Measurements from ENCODE around the gene EPB41L2. TPM values are rescaled to one million over a fixed set of nuclear protein-coding genes. Genes with fewer than 3 reads are reported as not detected.

EPB41L2 gene
- total RNA-seq, 2 experiments from 2014 or later, result 9.5 to 12.3 TPM

- no peaks in the 10 kb centered on the region for H3K4me1 Mint-ChIP-seq (ENCODE audit: low read depth)
- Histone ChIP-seq H3K4me3 (ENCODE audit: low read length) (no peak overlapping the region), H3K27ac (ENCODE audit: low read depth in 1 of 2, low read length in 2 of 2) (no peak overlapping the region), H3K9me3 (ENCODE audit: control insufficient read depth in 1 of 2, insufficient read depth in 1 of 2, low read length in 2 of 2) (peaks cover 15 to 18% of the 10 kb centered on the region in 2 experiments), H3K4me1 (ENCODE audit: insufficient read depth, low read length) (no peaks in the 10 kb centered on the region), H3K27me3 (ENCODE audit: control insufficient read depth in 1 of 2, insufficient read depth in 2 of 2, low read length in 2 of 2) (peaks cover 0 to 2% of the 10 kb centered on the region in 2 experiments), H3K36me3 (ENCODE audit: insufficient read depth, low read length) (no peaks in the 10 kb centered on the region)
- DNase-seq (no peak), ATAC-seq (ENCODE audit: poor library complexity) (no peak)
- POLR2A ChIA-PET, result no interaction called here
- peaks cover 20% of the 10 kb centered on the region for H3K36me3 Mint-ChIP-seq (ENCODE audit: low read depth)
- intact Hi-C loops (cut with DNase I, micrococcal nuclease), result no loop called here
- no peak overlapping the region for H3K4me3 Mint-ChIP-seq
- no peak for TF ChIP-seq CTCF (IDR thresholded peaks at IDR 0.05)
- CTCF ChIA-PET, result no interaction called here
- no peak overlapping the region for H3K27ac Mint-ChIP-seq
- H3K27me3 Mint-ChIP-seq, result no peaks in the 10 kb centered on the region
- H3K9me3 Mint-ChIP-seq, result peaks cover 10% of the 10 kb centered on the region
Measured at GRCh38 chr6:131004387-131004755, 58.7 kb downstream of the EPB41L2 start.

GRCh38 chr6:131003488-131004386 lies 59.3 kb downstream of the EPB41L2 start:
- Histone ChIP-seq H3K27ac (ENCODE audit: low read depth in 1 of 2, low read length in 2 of 2) (no peak overlapping the region), H3K36me3 (ENCODE audit: insufficient read depth, low read length) (no peaks in the 10 kb centered on the region), H3K9me3 (ENCODE audit: control insufficient read depth in 1 of 2, insufficient read depth in 1 of 2, low read length in 2 of 2) (peaks cover 15 to 18% of the 10 kb centered on the region in 2 experiments), H3K27me3 (ENCODE audit: control insufficient read depth in 1 of 2, insufficient read depth in 2 of 2, low read length in 2 of 2) (peaks cover 0 to 2% of the 10 kb centered on the region in 2 experiments), H3K4me3 (ENCODE audit: low read length) (no peak overlapping the region), H3K4me1 (ENCODE audit: insufficient read depth, low read length) (no peaks in the 10 kb centered on the region)
- ATAC-seq (ENCODE audit: poor library complexity) (no peak), DNase-seq (no peak)
- Mint-ChIP-seq H3K9me3 (peaks cover 10% of the 10 kb centered on the region), H3K4me1 (ENCODE audit: low read depth) (no peaks in the 10 kb centered on the region), H3K27me3 (no peaks in the 10 kb centered on the region), H3K36me3 (ENCODE audit: low read depth) (peaks cover 16% of the 10 kb centered on the region), H3K4me3 (no peak overlapping the region), H3K27ac (no peak overlapping the region)
- ChIA-PET CTCF (no interaction called here), POLR2A (interaction anchor here (0.8 kb wide), 1 partner anchor 14 kb away, joined by 3 read pairs; no protein-coding TSS in a partner anchor)
- intact Hi-C loops (cut with DNase I, micrococcal nuclease), result no loop called here
- no peak for TF ChIP-seq CTCF (IDR thresholded peaks at IDR 0.05)

GRCh38 chr6:131002661-131002980 lies 60.4 kb downstream of the EPB41L2 start:
- intact Hi-C loops (cut with DNase I, micrococcal nuclease), result no loop called here
- ChIA-PET CTCF (no interaction called here), POLR2A (no interaction called here)
- no peaks in the 10 kb centered on the region for H3K27me3 ChIP-seq (ENCODE audit: control insufficient read depth in 1 of 2, insufficient read depth in 2 of 2, low read length in 2 of 2)
- no peak overlapping the region for H3K27ac ChIP-seq (ENCODE audit: low read depth in 1 of 2, low read length in 2 of 2)
- Mint-ChIP-seq H3K9me3 (peaks cover 8% of the 10 kb centered on the region), H3K27ac (no peak overlapping the region), H3K4me3 (no peak overlapping the region), H3K4me1 (ENCODE audit: low read depth) (no peaks in the 10 kb centered on the region), H3K36me3 (ENCODE audit: low read depth) (peaks cover 12% of the 10 kb centered on the region), H3K27me3 (no peaks in the 10 kb centered on the region)
- H3K36me3 ChIP-seq (ENCODE audit: insufficient read depth, low read length), result no peaks in the 10 kb centered on the region
- no peak overlapping the region for H3K4me3 ChIP-seq (ENCODE audit: low read length)
- ATAC-seq (ENCODE audit: poor library complexity) (no peak), DNase-seq (no peak)
- no peaks in the 10 kb centered on the region for H3K4me1 ChIP-seq (ENCODE audit: insufficient read depth, low read length)
- TF ChIP-seq CTCF (IDR thresholded peaks at IDR 0.05), result no peak
- H3K9me3 ChIP-seq (ENCODE audit: control insufficient read depth in 1 of 2, insufficient read depth in 1 of 2, low read length in 2 of 2), result peaks cover 6 to 11% of the 10 kb centered on the region in 2 experiments

Data from CD4-positive, alpha-beta T cell (primary cell).